Measurements from ENCODE around the gene TP53I3. TPM values are rescaled to one million over a fixed set of nuclear protein-coding genes. Genes with fewer than 3 reads are reported as not detected.

The TP53I3 gene
- total and polyA plus RNA-seq, 2 donors (not counting 3 experiments of a cell fraction or from before 2014, with no cell fraction given), result 94.2 to 116 TPM

DNA sequence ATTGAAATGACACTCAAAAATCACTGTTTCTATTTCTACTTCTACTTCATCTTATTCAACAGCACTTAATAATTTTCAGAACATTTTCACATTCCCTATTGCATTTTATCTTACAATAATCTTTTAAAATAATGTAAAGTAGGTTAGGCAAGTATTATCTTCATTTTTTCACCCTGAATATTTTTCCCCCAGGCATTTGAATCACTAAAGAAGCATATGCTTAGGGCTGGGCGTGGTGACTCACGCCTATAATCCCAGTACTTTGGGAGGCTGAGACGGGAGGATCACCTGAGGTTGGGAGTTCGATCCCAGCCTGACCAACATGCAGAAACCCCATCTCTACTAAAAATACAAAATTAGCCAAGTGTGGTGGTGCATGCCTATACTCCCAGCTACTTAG is 44.1 kb downstream of the TP53I3 start:
- no peak for FAIRE-seq
- DNase-seq (ENCODE audit: low read depth, low spot score), result no peak
- no peaks in the 10 kb centered on the region for H4K20me1 ChIP-seq (replicated peaks; ENCODE audit: control insufficient read depth, extremely low read depth, insufficient read depth, low read length)
- H3K79me2 ChIP-seq (ENCODE audit: control insufficient read depth, insufficient read depth, low read length), result peaks cover 29% of the 10 kb centered on the region
- H3K9me3 ChIP-seq (replicated peaks; ENCODE audit: control insufficient read depth, insufficient read depth, low read length), result no peaks in the 10 kb centered on the region
- H3K4me3 ChIP-seq (replicated peaks in 1 of 3; ENCODE audit: insufficient read depth in 1 of 3, low read depth in 1 of 3, low read length in 3 of 3), result no peak overlapping the region
- intact Hi-C loops (cut with micrococcal nuclease), result no loop called here
- ChIA-PET POLR2A (no interaction called here), CTCF (no interaction called here)
- no peaks in the 10 kb centered on the region for H3K9me1 ChIP-seq (replicated peaks; ENCODE audit: control insufficient read depth, extremely low read depth, insufficient read depth, low read length)
- H3K27me3 ChIP-seq (ENCODE audit: control insufficient read depth in 2 of 2, insufficient read depth in 2 of 2, low read length in 2 of 2), result no peaks in the 10 kb centered on the region
- peaks cover 7 to 12% of the 10 kb centered on the region in 2 experiments for H3K36me3 ChIP-seq (ENCODE audit: control insufficient read depth in 2 of 2, extremely low read depth in 1 of 2, insufficient read depth in 2 of 2, low read length in 2 of 2)
- no peak overlapping the region for H3K27ac ChIP-seq (ENCODE audit: insufficient read depth, low read depth, low read length)
- TF ChIP-seq EZH2 (IDR thresholded peaks at IDR 0.05; ENCODE audit: borderline replicate concordance, low read depth, low read length, severe bottlenecking), result no peak
- no peak for TF ChIP-seq JUN (IDR thresholded peaks at IDR 0.05; ENCODE audit: borderline replicate concordance, insufficient read depth, insufficient read length, low read depth)
- TF ChIP-seq, protein P1, sequence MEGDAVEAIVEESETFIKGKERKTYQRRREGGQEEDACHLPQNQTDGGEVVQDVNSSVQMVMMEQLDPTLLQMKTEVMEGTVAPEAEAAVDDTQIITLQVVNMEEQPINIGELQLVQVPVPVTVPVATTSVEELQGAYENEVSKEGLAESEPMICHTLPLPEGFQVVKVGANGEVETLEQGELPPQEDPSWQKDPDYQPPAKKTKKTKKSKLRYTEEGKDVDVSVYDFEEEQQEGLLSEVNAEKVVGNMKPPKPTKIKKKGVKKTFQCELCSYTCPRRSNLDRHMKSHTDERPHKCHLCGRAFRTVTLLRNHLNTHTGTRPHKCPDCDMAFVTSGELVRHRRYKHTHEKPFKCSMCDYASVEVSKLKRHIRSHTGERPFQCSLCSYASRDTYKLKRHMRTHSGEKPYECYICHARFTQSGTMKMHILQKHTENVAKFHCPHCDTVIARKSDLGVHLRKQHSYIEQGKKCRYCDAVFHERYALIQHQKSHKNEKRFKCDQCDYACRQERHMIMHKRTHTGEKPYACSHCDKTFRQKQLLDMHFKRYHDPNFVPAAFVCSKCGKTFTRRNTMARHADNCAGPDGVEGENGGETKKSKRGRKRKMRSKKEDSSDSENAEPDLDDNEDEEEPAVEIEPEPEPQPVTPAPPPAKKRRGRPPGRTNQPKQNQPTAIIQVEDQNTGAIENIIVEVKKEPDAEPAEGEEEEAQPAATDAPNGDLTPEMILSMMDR (IDR thresholded peaks at IDR 0.05; ENCODE audit: extremely low read depth in 1 of 2, insufficient read depth in 1 of 2, low read depth in 1 of 2, low read length in 2 of 2), result no peak
- H3K4me2 ChIP-seq (ENCODE audit: insufficient read depth, low read length), result no peak overlapping the region
- BruUV-seq (replicated peaks), result no TSS peak
- dilution Hi-C loops (cut with MboI; ENCODE audit: extremely low pct_ligation_motif_present, low sequenced_read_pairs), result no loop called here
- H2AFZ ChIP-seq (ENCODE audit: low read depth, low read length), result no peak overlapping the region
- H3K9ac ChIP-seq (replicated peaks; ENCODE audit: extremely low read depth, insufficient read depth, low read length), result no peak overlapping the region
- H3K4me1 ChIP-seq (ENCODE audit: control insufficient read depth, extremely low read depth, insufficient read depth, low read length), result no peaks in the 10 kb centered on the region

DNA sequence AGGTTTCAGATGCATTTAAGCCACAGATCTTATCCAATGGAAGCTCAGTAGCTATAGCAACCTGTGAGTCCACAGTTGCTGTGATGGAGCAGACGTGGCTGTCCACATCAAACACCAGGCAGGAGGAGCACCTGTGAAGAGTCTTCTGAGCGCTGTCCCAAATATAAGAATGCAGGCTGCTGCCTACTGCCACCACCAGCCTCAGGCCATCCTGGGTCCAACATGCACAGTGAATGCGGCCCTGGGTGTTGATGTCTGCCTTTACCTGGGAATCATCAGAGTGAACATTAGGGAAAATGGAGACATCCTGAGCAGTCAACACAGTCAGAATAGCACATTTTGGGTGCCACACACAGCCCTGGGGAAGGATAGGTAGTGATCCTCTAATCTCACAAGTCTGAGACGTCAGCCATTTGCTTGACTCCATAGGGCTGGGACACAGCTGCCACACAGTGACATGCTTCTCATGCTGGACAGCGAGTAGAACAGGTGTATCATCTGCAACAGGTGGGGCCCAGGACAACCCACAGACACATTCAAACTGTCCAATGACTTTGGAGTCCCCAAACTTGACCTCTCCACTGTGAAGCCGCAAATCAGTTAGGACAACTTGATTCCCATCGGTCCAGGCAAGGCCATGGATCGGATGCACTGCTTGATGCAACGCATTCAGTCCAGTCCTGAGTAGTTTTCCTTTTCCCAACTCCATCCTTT is 45.7 kb downstream of the TP53I3 start:
- H4K20me1 ChIP-seq (replicated peaks; ENCODE audit: control insufficient read depth, extremely low read depth, insufficient read depth, low read length), result no peaks in the 10 kb centered on the region
- dilution Hi-C loops (cut with MboI; ENCODE audit: extremely low pct_ligation_motif_present, low sequenced_read_pairs) (no loop called here), intact Hi-C loops (cut with micrococcal nuclease) (no loop called here)
- H3K36me3 ChIP-seq (ENCODE audit: control insufficient read depth in 2 of 2, extremely low read depth in 1 of 2, insufficient read depth in 2 of 2, low read length in 2 of 2), result peaks cover 7 to 12% of the 10 kb centered on the region in 2 experiments
- H3K9ac ChIP-seq (replicated peaks; ENCODE audit: extremely low read depth, insufficient read depth, low read length), result no peak overlapping the region
- H3K79me2 ChIP-seq (ENCODE audit: control insufficient read depth, insufficient read depth, low read length), result peaks cover 25% of the 10 kb centered on the region
- TF ChIP-seq POLR2AphosphoS5 (IDR thresholded peaks at IDR 0.05; ENCODE audit: insufficient read depth, low read depth, low read length), result no peak
- TF ChIP-seq, protein P1 (IDR thresholded peaks at IDR 0.05; ENCODE audit: extremely low read depth in 1 of 2, insufficient read depth in 1 of 2, low read depth in 1 of 2, low read length in 2 of 2), result no peak
- no peak for TF ChIP-seq GATA2 (IDR thresholded peaks at IDR 0.05; ENCODE audit: insufficient read depth, insufficient read length, low read depth, low read length)
- TF ChIP-seq EZH2 (IDR thresholded peaks at IDR 0.05; ENCODE audit: borderline replicate concordance, low read depth, low read length, severe bottlenecking), result no peak
- no peak for TF ChIP-seq FOS (IDR thresholded peaks at IDR 0.05; ENCODE audit: borderline replicate concordance, insufficient read depth, low read length)
- no peak for TF ChIP-seq MYC (IDR thresholded peaks at IDR 0.05; ENCODE audit: low read depth, low read length)
- no peak overlapping the region for H3K4me2 ChIP-seq (ENCODE audit: insufficient read depth, low read length)
- H2AFZ ChIP-seq (ENCODE audit: low read depth, low read length), result no peak overlapping the region
- ChIA-PET POLR2A (no interaction called here), CTCF (no interaction called here)
- DNase-seq (ENCODE audit: low read depth, low spot score) (no peak), FAIRE-seq (no peak)
- no peaks in the 10 kb centered on the region for H3K9me3 ChIP-seq (replicated peaks; ENCODE audit: control insufficient read depth, insufficient read depth, low read length)
- H3K4me3 ChIP-seq (replicated peaks in 1 of 3; ENCODE audit: insufficient read depth in 1 of 3, low read depth in 1 of 3, low read length in 3 of 3), result no peak overlapping the region
- H3K27me3 ChIP-seq (ENCODE audit: control insufficient read depth in 2 of 2, insufficient read depth in 2 of 2, low read length in 2 of 2), result no peaks in the 10 kb centered on the region
- H3K9me1 ChIP-seq (replicated peaks; ENCODE audit: control insufficient read depth, extremely low read depth, insufficient read depth, low read length), result no peaks in the 10 kb centered on the region
- BruUV-seq (replicated peaks), result no TSS peak
- no peaks in the 10 kb centered on the region for H3K4me1 ChIP-seq (ENCODE audit: control insufficient read depth, extremely low read depth, insufficient read depth, low read length)
- H3K27ac ChIP-seq (ENCODE audit: insufficient read depth, low read depth, low read length), result no peak overlapping the region
